ENCODE measurements around the gene IKZF3. TPM values are rescaled to one million over a fixed set of nuclear protein-coding genes. Genes with fewer than 3 reads are reported as not detected.

The IKZF3 gene
- total RNA-seq, 1 donor from 2014 or later = not detected

DNA sequence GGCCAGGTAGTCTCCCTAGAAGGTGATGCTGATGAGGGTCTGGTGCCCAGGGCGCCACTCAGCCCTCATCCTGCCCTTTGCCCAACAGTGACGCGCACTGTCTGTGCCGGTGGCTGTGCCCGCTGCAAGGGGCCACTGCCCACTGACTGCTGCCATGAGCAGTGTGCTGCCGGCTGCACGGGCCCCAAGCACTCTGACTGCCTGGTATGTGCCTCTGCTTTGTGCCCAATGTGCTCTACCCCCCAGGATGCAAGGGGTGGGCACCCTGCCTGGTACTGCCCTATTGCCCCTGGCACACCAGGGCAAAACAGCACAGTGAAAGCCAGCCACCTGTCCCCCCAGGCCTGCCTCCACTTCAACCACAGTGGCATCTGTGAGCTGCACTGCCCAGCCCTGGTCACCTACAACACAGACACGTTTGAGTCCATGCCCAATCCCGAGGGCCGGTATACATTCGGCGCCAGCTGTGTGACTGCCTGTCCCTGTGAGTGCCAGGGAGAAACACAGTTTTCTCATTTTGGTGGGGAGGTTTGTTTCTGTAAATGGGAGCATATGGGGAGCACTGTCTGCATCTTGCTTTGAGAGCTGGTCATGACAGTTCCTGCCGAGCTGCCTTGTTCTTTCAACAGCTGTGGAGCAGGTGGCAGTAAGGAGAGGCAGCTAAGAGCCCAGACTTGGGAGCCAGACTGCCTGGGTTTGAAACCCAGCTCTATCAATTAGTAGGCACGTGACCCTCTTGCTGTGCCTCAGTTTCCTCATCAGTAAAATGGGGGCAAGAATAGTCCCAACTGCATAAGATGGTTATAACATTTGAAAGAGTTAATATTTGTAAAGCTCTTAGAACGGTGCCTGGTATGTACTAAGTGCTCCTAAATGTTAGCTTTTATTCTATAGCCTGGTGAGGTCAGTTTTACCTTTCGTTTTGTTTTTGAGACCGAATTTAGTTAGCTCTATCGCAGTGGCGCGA lies 153.8 kb downstream of the IKZF3 start:
- Mint-ChIP-seq H3K4me3 (ENCODE audit: low read depth) (no peak overlapping the region), H3K9me3 (ENCODE audit: low read depth) (no peaks in the 10 kb centered on the region), H3K4me1 (ENCODE audit: low read depth) (peaks cover 4% of the 10 kb centered on the region), H3K27ac (no peak overlapping the region), H3K27me3 (no peaks in the 10 kb centered on the region), H3K36me3 (ENCODE audit: insufficient read depth) (peaks cover 11% of the 10 kb centered on the region)
- TF ChIP-seq, protein P1, sequence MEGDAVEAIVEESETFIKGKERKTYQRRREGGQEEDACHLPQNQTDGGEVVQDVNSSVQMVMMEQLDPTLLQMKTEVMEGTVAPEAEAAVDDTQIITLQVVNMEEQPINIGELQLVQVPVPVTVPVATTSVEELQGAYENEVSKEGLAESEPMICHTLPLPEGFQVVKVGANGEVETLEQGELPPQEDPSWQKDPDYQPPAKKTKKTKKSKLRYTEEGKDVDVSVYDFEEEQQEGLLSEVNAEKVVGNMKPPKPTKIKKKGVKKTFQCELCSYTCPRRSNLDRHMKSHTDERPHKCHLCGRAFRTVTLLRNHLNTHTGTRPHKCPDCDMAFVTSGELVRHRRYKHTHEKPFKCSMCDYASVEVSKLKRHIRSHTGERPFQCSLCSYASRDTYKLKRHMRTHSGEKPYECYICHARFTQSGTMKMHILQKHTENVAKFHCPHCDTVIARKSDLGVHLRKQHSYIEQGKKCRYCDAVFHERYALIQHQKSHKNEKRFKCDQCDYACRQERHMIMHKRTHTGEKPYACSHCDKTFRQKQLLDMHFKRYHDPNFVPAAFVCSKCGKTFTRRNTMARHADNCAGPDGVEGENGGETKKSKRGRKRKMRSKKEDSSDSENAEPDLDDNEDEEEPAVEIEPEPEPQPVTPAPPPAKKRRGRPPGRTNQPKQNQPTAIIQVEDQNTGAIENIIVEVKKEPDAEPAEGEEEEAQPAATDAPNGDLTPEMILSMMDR (IDR thresholded peaks at IDR 0.05; ENCODE audit: unreplicated experiment) = no peak
- no peak for DNase-seq (ENCODE audit: low spot score, unreplicated experiment)

DNA sequence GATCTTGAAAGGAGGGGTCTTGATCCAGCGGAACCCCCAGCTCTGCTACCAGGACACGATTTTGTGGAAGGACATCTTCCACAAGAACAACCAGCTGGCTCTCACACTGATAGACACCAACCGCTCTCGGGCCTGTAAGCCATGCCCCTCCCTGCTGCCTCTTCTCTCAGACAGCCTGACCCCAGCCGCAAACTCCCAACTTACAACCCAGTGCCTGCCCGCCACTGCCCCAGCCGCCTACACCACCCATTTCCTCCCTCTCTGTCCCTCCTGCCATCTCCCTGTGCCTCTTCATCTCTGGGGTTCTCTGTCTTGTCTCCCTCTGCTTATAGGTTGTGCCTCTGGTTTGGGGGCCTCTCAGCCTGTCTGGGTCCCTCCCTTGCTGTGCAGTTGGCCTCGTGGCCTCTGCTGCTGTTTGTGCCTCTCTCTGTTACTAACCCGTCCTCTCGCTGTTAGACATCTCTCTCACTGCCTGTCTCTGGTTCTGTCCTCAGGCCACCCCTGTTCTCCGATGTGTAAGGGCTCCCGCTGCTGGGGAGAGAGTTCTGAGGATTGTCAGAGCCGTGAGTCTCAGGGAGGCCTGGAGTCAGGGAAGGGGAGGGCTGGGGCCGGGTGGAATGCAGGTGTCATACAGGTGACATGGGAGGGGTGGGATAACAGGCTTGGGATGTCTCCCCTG lies 154.7 kb downstream of the IKZF3 start:
- Mint-ChIP-seq H3K9me3 (ENCODE audit: low read depth) (no peaks in the 10 kb centered on the region), H3K4me3 (ENCODE audit: low read depth) (no peak overlapping the region), H3K27me3 (no peaks in the 10 kb centered on the region), H3K27ac (no peak overlapping the region), H3K36me3 (ENCODE audit: insufficient read depth) (peaks cover 12% of the 10 kb centered on the region), H3K4me1 (ENCODE audit: low read depth) (peaks cover 10% of the 10 kb centered on the region)
- no peak for DNase-seq (ENCODE audit: low spot score, unreplicated experiment)
- TF ChIP-seq, protein P1 (IDR thresholded peaks at IDR 0.05; ENCODE audit: unreplicated experiment) = no peak

Small RNA genes within 50 kb of the gene (microRNA-seq; reads per million reads assigned to microRNA genes)
- 1.8 reads per million for gene MIR4728 (ENCODE audit: borderline number of aligned reads, unreplicated experiment)

Other genes starting within 250 kb of the IKZF3 start
- gene PPP1R1B, start 237.4 kb downstream of the IKZF3 start, total RNA-seq = 0.89 TPM in 1 of 2 replicates, not detected in the other
- 57.0 and 62.5 TPM in 2 replicates for gene STARD3, start 227.2 kb downstream of the IKZF3 start, total RNA-seq
- 1.8 and 2.7 TPM in 2 replicates for gene TCAP, start 199.0 kb downstream of the IKZF3 start, total RNA-seq
- 2.5 and 3.1 TPM in 2 replicates for gene PNMT, start 195.9 kb downstream of the IKZF3 start, total RNA-seq
- gene PGAP3, start 176.3 kb downstream of the IKZF3 start, total RNA-seq = 38.7 and 40.1 TPM in 2 replicates
- 136 and 152 TPM in 2 replicates for gene ERBB2, start 164.2 kb downstream of the IKZF3 start, total RNA-seq
- gene MIEN1, start 133.8 kb downstream of the IKZF3 start, total RNA-seq = 43.4 and 48.0 TPM in 2 replicates
- gene GRB7, start 126.4 kb downstream of the IKZF3 start, total RNA-seq = 28.8 and 29.9 TPM in 2 replicates
- gene ZPBP2, start 3.9 kb upstream of the IKZF3 start, total RNA-seq = not detected in 2 replicates
- 25.7 and 25.9 TPM in 2 replicates for gene GSDMB, start 54.3 kb upstream of the IKZF3 start, total RNA-seq
- 80.4 and 87.6 TPM in 2 replicates for gene ORMDL3, start 63.3 kb upstream of the IKZF3 start, total RNA-seq
- not detected in 2 replicates for gene LRRC3C, start 63.4 kb upstream of the IKZF3 start, total RNA-seq
- gene GSDMA, start 98.7 kb upstream of the IKZF3 start, total RNA-seq = not detected in 2 replicates
- gene PSMD3, start 116.5 kb upstream of the IKZF3 start, total RNA-seq = 117 and 119 TPM in 2 replicates
- not detected in 2 replicates for gene CSF3, start 151.1 kb upstream of the IKZF3 start, total RNA-seq
- 143 and 161 TPM in 2 replicates for gene MED24, start 190.1 kb upstream of the IKZF3 start, total RNA-seq
- 21.3 and 25.0 TPM in 2 replicates for gene THRA, start 198.7 kb upstream of the IKZF3 start, total RNA-seq
- gene NR1D1, start 236.3 kb upstream of the IKZF3 start, total RNA-seq = 2.4 and 2.6 TPM in 2 replicates

All from progenitor cell of endocrine pancreas (in vitro differentiated cells).